Measurements from ENCODE around the gene ANKRD34A.

ANKRD34A gene

DNA sequence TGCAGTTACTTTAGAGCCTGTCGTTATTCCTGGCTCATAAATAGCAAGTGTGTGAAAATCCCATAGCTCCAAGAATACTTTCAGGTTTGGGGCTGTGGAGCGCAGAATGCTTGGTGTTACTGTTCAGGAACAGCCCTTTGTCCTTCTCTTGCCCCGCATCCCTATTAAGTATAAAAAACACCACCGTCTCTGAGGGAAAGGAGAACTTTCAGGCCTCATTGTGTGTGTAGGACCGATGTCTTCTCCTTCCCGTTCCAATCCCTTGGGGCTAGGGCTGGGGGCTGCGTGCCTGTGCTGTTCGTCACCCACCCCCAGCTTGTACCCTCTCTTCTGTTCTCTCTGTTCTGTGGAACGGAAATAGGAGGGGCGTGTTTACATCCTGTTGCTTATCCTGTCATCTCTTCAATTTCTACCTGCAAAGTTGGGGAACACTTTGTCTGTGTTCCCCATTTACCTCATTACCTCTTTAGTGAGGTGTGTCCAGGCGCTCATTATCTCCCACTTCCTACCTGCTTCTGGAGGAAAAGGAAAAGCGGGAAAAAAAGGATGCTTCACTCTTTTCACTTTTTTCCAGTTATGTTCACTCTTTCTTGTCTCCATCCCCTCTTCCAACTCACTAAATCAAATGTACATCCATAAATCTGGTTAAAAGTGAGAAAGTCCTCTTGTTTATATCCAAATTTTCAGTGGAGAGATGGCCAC lies 32.8 kb upstream of the ANKRD34A start:
- Histone ChIP-seq H3K36me3 (ENCODE audit: control insufficient read depth, insufficient read depth, low read length) (peaks cover 41% of the 10 kb centered on the region), H2AFZ (peak overlapping the region; percentile 34), H3K9ac (peak overlapping the region; percentile 25), H3K27me3 (ENCODE audit: control insufficient read depth, insufficient read depth, low read length) (no peaks in the 10 kb centered on the region), H3K4me3 (ENCODE audit: low read depth, low read length) (peak overlapping the region; percentile 100), H3K79me2 (peaks cover 34% of the 10 kb centered on the region), H3K4me1 (peaks cover 12% of the 10 kb centered on the region), H3K4me2 (ENCODE audit: low read length) (peak overlapping the region; percentile 96), H3K9me3 (ENCODE audit: control insufficient read depth, low read length) (peaks cover 9% of the 10 kb centered on the region), H3K27ac (peak overlapping the region; percentile 100)
- TF ChIP-seq, protein P1, sequence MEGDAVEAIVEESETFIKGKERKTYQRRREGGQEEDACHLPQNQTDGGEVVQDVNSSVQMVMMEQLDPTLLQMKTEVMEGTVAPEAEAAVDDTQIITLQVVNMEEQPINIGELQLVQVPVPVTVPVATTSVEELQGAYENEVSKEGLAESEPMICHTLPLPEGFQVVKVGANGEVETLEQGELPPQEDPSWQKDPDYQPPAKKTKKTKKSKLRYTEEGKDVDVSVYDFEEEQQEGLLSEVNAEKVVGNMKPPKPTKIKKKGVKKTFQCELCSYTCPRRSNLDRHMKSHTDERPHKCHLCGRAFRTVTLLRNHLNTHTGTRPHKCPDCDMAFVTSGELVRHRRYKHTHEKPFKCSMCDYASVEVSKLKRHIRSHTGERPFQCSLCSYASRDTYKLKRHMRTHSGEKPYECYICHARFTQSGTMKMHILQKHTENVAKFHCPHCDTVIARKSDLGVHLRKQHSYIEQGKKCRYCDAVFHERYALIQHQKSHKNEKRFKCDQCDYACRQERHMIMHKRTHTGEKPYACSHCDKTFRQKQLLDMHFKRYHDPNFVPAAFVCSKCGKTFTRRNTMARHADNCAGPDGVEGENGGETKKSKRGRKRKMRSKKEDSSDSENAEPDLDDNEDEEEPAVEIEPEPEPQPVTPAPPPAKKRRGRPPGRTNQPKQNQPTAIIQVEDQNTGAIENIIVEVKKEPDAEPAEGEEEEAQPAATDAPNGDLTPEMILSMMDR (IDR thresholded peaks at IDR 0.05): no peak

DNA sequence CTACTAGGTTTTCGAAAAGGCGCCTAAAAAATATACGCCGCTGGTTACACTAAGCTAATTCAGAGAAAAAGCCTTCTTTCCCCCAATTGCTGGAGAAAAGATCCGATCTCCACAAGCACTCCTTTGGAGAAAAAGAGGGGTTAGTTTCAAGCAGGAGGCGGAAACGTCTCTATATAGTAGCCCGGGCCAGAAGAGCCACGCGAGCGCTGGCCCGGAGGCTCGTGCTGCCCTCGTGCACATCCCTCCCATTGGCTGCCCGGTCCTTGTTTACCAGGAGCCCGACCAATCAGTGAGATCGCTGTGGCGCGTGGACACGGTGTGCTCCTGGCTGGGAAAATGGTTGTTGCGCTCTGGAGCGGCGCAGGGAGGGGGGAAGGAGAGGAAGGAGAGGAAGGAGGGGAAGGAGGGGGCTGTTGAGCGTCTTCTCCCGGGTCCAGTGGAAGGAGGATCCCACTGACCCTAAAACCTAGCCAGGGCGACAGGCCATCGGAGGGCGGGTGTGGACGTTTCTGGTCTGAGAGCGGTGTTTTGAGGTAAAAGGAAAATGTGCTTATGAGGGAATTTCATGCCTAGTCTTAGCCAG lies 32.1 kb upstream of the ANKRD34A start, which contains the start of gene TXNIP:
TXNIP (minus strand) TSS at position 147 of the 583 bp plus-strand sequence. CDS start 313 bp downstream, outside the sequence.
- Histone ChIP-seq H3K9me3 (ENCODE audit: control insufficient read depth, low read length) (peaks cover 9% of the 10 kb centered on the region), H3K79me2 (peaks cover 34% of the 10 kb centered on the region), H3K36me3 (ENCODE audit: control insufficient read depth, insufficient read depth, low read length) (peaks cover 45% of the 10 kb centered on the region), H3K4me1 (peaks cover 12% of the 10 kb centered on the region), H3K4me3 (ENCODE audit: low read depth, low read length) (peak within 1 kb of the TSS; percentile 100), H3K9ac (peak within 1 kb of the TSS; percentile 99), H3K27ac (peak within 1 kb of the TSS; percentile 100), H2AFZ (peak within 1 kb of the TSS; percentile 34), H3K4me2 (ENCODE audit: low read length) (peak within 1 kb of the TSS; percentile 96), H3K27me3 (ENCODE audit: control insufficient read depth, insufficient read depth, low read length) (no peaks in the 10 kb centered on the region)
- TF ChIP-seq, protein P1 (IDR thresholded peaks at IDR 0.05): no peak

DNA sequence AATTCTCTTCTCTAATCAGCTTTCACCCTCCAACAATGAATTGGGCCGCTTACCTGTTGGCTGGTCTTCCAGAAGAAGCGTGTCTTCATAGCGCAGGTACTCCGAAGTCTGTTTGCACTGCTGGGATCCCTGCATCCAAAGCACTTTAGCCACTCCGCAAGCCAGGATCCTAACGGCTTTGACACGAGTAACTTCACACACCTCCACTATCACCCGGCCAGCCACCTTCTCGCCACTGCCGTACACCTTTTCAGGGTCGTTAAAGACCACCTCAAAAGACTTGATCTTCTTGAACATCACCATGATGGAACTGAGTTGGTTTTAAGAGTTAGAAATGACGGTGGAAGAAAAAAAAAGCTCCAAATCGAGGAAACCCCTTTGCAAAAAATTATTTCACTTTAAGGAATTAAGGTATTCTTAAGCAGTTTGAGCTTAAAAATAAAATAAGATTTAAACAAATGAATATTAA lies 31.6 kb upstream of the ANKRD34A start:
- H3K79me2 ChIP-seq: peaks cover 34% of the 10 kb centered on the region
- peak overlapping the region; percentile 100 for H3K4me3 ChIP-seq (ENCODE audit: low read depth, low read length)
- H3K9ac ChIP-seq: peak overlapping the region; percentile 99
- H3K27me3 ChIP-seq (ENCODE audit: control insufficient read depth, insufficient read depth, low read length): no peaks in the 10 kb centered on the region
- H2AFZ ChIP-seq: no peak overlapping the region
- H3K27ac ChIP-seq: peak overlapping the region; percentile 100
- peaks cover 45% of the 10 kb centered on the region for H3K36me3 ChIP-seq (ENCODE audit: control insufficient read depth, insufficient read depth, low read length)
- H3K4me2 ChIP-seq (ENCODE audit: low read length): peak overlapping the region; percentile 72
- peaks cover 10% of the 10 kb centered on the region for H3K4me1 ChIP-seq
- H3K9me3 ChIP-seq (ENCODE audit: control insufficient read depth, low read length): peaks cover 9% of the 10 kb centered on the region
- TF ChIP-seq, protein P1 (IDR thresholded peaks at IDR 0.05): no peak

DNA sequence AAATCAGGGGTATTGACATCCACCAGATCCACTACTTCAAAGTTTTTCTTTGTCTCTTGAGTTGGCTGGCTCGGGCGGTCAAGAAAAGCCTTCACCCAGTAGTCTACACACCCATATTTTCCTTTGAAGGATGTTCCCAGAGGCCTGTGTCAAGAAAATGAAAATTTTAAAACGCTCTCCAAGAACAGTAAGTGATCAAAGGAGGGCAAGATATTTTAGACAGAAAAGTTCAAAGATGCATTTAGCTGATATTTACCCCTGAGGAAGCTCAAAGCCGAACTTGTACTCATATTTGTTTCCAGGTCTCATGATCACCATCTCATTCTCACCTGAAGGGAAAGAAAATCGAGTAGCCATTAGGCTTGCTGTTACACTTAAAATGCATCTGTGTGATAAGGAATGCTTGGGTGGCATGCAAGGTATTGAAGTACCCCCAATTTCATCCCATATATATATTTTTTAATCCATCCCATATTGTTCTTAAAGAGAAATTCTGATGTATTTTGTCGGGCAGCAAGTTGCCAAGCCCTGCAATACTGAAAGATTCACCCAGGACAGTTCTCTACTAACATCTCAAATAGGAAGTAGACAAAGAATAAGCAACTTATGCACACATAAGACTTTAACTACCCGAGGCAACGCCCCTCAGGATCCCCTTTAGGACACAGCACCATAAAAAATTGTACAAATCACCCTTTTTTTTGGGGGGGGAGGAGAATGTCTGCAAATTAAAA lies 30.9 kb upstream of the ANKRD34A start:
- Histone ChIP-seq H2AFZ (no peak overlapping the region), H3K9me3 (ENCODE audit: control insufficient read depth, low read length) (peaks cover 9% of the 10 kb centered on the region), H3K27me3 (ENCODE audit: control insufficient read depth, insufficient read depth, low read length) (no peaks in the 10 kb centered on the region), H3K36me3 (ENCODE audit: control insufficient read depth, insufficient read depth, low read length) (peaks cover 45% of the 10 kb centered on the region), H3K79me2 (peaks cover 34% of the 10 kb centered on the region), H3K27ac (peak overlapping the region; percentile 100), H3K4me1 (peaks cover 12% of the 10 kb centered on the region), H3K4me2 (ENCODE audit: low read length) (peak overlapping the region; percentile 72), H3K4me3 (ENCODE audit: low read depth, low read length) (peak overlapping the region; percentile 100), H3K9ac (peak overlapping the region; percentile 99)
- TF ChIP-seq, protein P1 (IDR thresholded peaks at IDR 0.05): no peak
